Neural crest cell (in vitro differentiated cells): ENCODE data around the gene METTL21C. TPM values are rescaled to one million over a fixed set of nuclear protein-coding genes. Genes with fewer than 3 reads are reported as not detected.

Experiments used
- DNase-seq: peaks from one replicate; pipeline ENCODE4 v3.0.0; 2021; ENCODE audit warnings: low read depth, mixed read lengths, low spot score
- H3K27ac Mint-ChIP-seq: one replicate; pipeline ENCODE4 v1.8.0; 2021; ENCODE audit warnings: mild to moderate bottlenecking, mixed read lengths; ENCODE audit not compliant: unreplicated experiment
- H3K27me3 Mint-ChIP-seq: 2 replicates; pipeline ENCODE4 v1.8.0; 2021; ENCODE audit warnings: low read depth, mild to moderate bottlenecking, mixed read lengths
- H3K36me3 Mint-ChIP-seq: 2 replicates; pipeline ENCODE4 v1.8.0; 2021; ENCODE audit warnings: low read depth, mild to moderate bottlenecking, mixed read lengths
- H3K4me1 Mint-ChIP-seq: 2 replicates; pipeline ENCODE4 v1.8.0; 2021; ENCODE audit warnings: mixed read lengths
- H3K4me3 Mint-ChIP-seq: one replicate; pipeline ENCODE4 v1.8.0; 2021; ENCODE audit warnings: mild to moderate bottlenecking, mixed read lengths
- H3K9me3 Mint-ChIP-seq: 2 replicates; pipeline ENCODE4 v1.8.0; 2021; ENCODE audit warnings: mixed read lengths
- total RNA-seq: library from RNA; stranded (reverse); gene quantifications from 2 replicates; pipeline ENCODE4 v1.2.1, GENCODE V29; 2021
- TF ChIP-seq, protein P1 (sequence below): fragments of 200-600 bp; sonication (generic); conservative IDR thresholded peaks from 2 replicates; pipeline ENCODE4 v1.5.0; 2021; ENCODE audit warnings: antibody characterized with exemption, mild to moderate bottlenecking

METTL21C gene
- total RNA-seq, 1 donor from 2014 or later, result not detected

DNA sequence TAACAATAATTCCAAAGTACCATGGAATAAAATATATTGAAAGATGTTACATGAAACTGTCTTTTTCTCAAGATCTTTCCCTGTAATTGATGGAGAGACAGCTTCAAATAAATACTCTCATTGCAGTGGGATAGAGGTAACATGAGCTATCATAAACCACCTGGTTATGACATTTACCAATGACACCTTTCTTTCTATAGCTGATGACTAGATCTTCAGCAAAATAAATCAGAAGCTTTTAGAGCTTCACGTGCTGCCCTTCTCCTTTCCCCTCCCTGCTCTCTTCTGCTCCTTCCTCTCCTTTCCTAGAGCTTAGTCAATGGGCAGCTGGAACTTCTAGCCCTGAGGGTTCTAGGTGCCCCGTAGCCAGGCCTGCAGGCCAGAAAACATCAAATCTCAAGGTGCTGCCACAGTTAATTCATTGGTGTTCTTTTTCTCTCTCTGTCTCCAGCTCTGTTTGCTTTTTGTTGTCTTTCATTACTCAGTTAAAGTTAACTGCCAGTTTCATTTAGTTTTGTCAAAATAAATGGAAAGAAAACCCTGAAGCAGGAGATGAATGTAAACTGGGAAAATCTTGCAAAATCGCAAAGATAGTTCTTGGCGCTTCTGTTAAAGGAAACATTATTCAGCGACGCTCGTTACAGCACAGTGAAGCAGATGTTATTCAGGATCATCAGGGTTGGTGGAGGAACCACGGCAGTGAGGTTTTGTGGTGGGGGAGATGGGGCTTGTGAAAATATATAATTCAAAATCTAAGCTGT, 8.3 kb upstream of the METTL21C start:
- Mint-ChIP-seq H3K4me1 (no peaks in the 10 kb centered on the region), H3K9me3 (peaks cover 5% of the 10 kb centered on the region), H3K36me3 (no peaks in the 10 kb centered on the region), H3K4me3 (no peak overlapping the region), H3K27ac (no peak overlapping the region), H3K27me3 (peaks cover under 1% of the 10 kb centered on the region)
- no peak for DNase-seq
- TF ChIP-seq, protein P1, sequence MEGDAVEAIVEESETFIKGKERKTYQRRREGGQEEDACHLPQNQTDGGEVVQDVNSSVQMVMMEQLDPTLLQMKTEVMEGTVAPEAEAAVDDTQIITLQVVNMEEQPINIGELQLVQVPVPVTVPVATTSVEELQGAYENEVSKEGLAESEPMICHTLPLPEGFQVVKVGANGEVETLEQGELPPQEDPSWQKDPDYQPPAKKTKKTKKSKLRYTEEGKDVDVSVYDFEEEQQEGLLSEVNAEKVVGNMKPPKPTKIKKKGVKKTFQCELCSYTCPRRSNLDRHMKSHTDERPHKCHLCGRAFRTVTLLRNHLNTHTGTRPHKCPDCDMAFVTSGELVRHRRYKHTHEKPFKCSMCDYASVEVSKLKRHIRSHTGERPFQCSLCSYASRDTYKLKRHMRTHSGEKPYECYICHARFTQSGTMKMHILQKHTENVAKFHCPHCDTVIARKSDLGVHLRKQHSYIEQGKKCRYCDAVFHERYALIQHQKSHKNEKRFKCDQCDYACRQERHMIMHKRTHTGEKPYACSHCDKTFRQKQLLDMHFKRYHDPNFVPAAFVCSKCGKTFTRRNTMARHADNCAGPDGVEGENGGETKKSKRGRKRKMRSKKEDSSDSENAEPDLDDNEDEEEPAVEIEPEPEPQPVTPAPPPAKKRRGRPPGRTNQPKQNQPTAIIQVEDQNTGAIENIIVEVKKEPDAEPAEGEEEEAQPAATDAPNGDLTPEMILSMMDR, result no peak

DNA sequence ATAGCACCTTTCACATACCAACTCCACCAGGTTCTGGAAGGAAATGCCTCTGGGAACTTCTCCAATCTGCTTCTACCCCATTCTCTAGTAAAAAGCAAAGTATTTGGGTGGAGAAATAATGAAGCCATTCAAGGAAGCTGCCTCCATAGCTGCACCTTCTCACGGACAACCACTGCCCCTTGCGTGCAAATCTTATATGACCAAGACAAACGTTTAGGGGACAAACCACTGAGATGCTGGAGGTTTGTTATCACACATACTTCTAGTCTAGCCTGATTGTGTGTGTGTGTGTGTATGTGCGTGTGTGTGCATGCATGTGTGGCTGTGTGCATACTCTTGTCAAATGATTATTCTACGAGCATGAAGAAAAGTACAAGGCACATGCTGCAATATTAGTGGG, 6.5 kb upstream of the METTL21C start:
- peaks cover 5% of the 10 kb centered on the region for H3K9me3 Mint-ChIP-seq
- no peaks in the 10 kb centered on the region for H3K4me1 Mint-ChIP-seq
- no peak overlapping the region for H3K27ac Mint-ChIP-seq
- H3K4me3 Mint-ChIP-seq, result no peak overlapping the region
- H3K36me3 Mint-ChIP-seq, result no peaks in the 10 kb centered on the region
- TF ChIP-seq, protein P1, result no peak
- no peak for DNase-seq
- no peaks in the 10 kb centered on the region for H3K27me3 Mint-ChIP-seq

DNA sequence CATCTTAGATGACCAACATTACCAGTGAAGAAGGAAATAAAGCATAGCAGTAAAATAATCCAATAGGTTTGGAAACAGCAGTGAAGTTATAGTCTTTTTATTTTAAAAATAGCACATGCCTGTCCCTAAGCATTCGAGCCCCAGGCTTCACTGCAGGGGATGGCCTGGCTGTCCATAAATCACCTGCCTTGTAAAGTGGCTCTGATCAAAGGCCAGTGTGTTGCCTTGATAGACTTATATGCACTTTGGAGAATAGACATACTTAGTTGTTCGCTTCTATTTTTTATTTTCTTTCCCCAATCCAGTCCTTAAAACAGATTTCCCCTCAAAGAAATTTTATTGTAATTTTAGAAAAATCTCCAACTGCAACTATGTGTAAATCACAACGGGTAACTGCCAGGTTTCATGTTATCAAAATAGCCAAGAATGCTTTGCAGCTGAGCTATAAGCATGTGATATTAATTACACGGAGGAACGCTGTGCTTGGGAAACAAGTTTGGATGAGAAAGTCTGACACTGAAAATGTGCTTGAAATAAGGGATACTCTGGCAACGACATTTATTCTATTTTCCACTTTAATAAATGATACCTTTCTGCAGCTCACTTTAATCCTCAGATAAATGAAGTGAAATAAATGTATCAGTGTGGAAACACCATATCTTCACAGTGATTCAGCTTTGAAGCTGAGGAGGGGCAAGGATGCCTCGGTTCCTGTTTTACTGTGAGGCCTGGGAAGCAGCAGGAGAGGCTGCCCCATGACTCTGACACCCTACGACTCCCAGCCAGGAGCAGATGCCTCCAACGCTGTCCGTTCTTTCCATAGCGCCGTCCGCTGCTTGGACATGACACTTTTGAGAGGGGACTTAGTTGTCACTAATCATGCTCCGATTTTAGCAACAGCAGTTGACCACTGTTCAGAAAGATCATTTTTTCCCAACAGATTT, 5.5 kb upstream of the METTL21C start:
- Mint-ChIP-seq H3K36me3 (no peaks in the 10 kb centered on the region), H3K4me3 (no peak overlapping the region), H3K9me3 (peaks cover 5% of the 10 kb centered on the region), H3K4me1 (no peaks in the 10 kb centered on the region), H3K27ac (no peak overlapping the region), H3K27me3 (no peaks in the 10 kb centered on the region)
- DNase-seq, result no peak
- TF ChIP-seq, protein P1, result no peak

DNA sequence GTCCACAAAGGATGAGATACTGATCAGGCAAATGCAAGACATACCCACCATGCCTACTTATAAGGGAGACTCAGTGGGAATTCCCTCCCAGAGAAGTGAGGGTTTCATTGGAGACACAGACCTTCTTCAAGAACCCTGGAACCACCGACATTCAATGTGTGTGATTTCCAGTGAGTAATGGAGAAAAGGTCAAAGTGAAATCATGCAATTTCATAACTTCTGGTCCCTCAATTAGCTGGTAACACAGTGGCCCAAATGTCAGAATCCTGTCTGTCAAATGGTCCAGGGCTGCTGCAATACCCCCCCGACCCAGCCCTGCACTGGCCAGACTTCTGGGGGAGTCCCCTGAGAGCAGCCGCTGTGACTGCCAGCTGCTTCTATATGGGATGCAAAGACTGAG, 4.7 kb upstream of the METTL21C start:
- no peaks in the 10 kb centered on the region for H3K36me3 Mint-ChIP-seq
- DNase-seq, result no peak
- no peak overlapping the region for H3K4me3 Mint-ChIP-seq
- H3K27me3 Mint-ChIP-seq, result no peaks in the 10 kb centered on the region
- peaks cover 5% of the 10 kb centered on the region for H3K9me3 Mint-ChIP-seq
- H3K4me1 Mint-ChIP-seq, result no peaks in the 10 kb centered on the region
- no peak overlapping the region for H3K27ac Mint-ChIP-seq
- TF ChIP-seq, protein P1, result no peak

DNA sequence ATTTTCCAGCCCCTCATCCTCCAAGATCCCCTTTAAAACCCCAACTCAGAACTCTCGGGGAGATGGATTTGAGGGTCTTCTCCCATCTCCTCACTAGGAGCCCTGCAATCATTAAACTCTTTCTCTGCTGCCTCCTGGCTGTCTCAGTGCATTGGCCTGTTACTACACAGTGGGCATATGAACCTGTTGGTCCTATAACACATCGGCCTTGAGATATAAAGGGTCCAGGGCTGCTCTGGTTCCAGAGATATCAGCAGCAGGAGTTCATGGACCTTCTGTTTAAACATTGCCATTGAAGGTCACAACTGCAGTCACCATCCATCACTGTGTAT, 3.8 kb upstream of the METTL21C start:
- no peak for DNase-seq
- H3K36me3 Mint-ChIP-seq, result no peaks in the 10 kb centered on the region
- peaks cover 5% of the 10 kb centered on the region for H3K9me3 Mint-ChIP-seq
- no peaks in the 10 kb centered on the region for H3K4me1 Mint-ChIP-seq
- TF ChIP-seq, protein P1, result no peak
- no peak overlapping the region for H3K4me3 Mint-ChIP-seq
- no peak overlapping the region for H3K27ac Mint-ChIP-seq
- peaks cover 2% of the 10 kb centered on the region for H3K27me3 Mint-ChIP-seq
